ENCODE results near the gene ALDH1B1.
A peak's percentile ranks its signal among the peaks of the same experiment; 100 is the strongest.
"Not testable (repeated sequence)": the region's sequence is repeated elsewhere in the genome, so short reads cannot be mapped to it uniquely, and the experiment has no call there.

Gene ALDH1B1

GRCh38 chr9:38361473-38361850, 31.0 kb upstream of the ALDH1B1 start:
- DNase-seq = peak; percentile 82

- DNase-seq = peak; percentile 85
Measured at GRCh38 chr9:38362852-38363588, 29.5 kb upstream of the ALDH1B1 start.

GRCh38 chr9:38363589-38363925, 28.9 kb upstream of the ALDH1B1 start:
- no peak for DNase-seq

- no peak for DNase-seq
Measured at GRCh38 chr9:38367898-38368297, 24.6 kb upstream of the ALDH1B1 start.

DNA sequence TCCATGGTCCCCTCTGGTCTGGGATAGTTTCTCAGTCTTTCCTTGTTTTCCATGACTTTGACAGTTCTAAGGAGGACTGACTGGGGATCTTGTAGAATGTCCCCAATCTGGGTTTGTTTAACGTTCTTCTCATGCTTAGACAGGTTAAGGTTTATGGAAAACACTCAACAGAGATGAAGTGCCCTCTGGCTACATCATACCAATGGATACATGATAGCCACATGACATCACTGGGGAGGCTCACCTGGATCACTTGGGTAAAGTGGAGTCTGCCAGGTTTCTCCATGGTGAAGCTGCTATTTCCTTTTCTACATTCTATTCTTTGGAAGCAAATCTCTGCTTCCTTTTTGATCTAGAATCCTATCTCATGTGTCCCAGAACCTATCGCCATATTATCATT, 23.8 kb upstream of the ALDH1B1 start:
- no peak for DNase-seq

DNA sequence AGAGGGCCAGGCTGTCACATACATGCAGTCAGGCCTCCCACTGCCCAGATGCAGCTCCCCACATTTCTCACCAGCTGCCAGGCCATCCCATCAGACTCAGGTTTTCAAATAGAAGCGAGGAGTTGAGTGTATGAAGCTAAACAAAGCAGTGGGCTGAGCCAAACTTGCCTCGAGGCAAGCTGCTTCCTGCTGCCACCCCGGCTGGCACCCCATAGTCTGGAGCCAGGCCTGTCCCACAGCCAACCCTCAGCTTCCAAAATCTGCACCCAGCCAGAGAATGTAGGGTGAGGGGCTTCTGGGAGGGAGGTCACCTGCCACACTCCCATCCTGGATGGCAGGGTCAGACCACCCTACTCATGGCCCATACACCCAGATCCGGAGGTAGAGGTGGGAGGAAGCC, 22.3 kb upstream of the ALDH1B1 start:
- no peak for DNase-seq

DNA sequence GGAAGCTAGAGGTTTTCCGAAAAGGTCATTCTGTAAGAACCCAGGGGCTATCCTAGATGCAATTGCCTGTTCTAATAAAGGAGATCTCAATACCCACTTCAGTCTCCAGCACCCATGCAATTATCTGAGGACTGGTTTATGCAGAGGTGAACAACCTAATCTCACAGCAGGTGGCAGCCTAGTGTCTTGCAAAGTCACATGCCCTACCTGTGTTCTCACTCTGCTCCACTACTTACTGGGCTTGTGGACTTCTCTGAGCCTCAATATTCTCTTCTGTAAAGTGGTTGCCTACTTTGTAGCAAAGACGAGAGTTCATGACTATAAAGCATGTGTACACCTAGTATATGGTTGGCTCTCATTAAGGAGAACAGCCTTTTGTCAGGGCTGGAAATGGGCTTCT, 21.0 kb upstream of the ALDH1B1 start:
- no peak for DNase-seq

DNA sequence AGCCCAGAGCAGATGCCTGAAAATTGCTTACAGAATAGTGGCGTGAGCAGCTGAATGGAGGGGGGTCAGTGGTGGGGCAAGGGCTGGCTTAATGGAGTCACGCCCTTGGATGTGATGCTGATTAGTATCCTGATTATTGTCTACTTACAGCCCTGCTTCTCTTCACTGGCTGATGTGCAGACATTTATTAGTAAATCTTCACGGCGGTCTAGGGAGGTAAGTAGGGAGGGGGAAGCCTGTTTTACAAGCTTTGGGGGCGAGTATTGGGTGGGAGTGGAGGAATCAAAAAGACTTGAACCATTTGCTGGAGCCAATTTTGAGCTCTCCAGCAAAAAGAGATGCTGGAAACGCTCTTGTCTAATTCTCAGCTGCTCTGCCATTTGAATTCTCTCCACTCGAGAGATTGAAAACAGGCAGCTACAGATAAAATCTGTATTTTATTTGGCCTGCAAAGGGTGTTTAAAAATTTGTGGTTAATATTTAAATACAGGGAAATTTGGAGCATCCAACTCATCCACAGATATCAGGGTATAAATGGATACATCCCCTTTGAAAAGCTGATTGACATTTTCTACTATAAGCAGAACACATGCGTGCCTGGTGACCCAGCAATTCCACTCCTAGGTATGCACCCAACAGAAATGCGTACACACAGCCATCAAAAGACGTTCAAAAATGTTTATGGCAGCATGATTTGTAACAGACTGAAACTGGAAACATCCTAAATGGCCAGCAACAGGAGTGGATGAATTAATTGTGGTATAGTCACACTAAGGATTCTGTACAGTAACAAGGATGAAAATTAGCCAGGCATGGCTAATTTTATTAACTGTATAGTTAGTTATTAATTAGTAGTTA, 19.5 kb upstream of the ALDH1B1 start:
- DNase-seq = no peak

GRCh38 chr9:38373679-38374078, 18.8 kb upstream of the ALDH1B1 start:
- no peak for DNase-seq

DNA sequence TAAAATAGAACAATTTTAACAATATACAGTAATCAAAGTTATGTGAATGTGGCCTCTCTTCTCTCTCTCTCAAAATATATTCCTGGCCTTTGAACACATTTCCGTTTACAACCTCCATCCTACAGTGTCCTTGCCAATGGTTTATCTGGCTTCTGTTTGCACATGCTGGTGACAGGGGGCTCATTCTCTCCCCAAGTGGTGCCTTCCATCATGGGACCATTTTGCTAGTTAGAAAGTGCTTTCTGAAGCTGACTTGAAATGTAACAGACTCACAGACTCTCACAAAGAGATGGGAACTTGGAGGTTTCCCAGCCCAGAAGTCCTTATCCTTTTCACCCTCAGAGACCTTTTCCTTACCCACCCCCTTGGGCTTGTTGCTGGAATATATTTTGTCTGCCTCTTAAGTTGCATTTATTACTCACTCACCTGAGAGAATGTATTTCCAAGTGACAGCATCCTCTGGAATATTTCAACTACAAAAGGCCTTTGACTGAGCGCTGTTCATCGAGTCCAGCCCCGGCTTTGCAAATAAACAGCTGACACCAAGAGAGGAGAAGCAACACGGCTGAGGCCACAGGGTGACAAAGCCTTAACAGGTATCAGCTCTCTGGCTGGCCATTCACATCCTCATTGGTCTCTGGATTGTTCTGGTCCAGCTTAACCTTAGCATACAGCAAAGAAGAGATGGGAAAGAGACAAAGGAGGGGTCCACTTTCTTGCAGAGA, 17.5 kb upstream of the ALDH1B1 start:
- no peak for DNase-seq

DNA sequence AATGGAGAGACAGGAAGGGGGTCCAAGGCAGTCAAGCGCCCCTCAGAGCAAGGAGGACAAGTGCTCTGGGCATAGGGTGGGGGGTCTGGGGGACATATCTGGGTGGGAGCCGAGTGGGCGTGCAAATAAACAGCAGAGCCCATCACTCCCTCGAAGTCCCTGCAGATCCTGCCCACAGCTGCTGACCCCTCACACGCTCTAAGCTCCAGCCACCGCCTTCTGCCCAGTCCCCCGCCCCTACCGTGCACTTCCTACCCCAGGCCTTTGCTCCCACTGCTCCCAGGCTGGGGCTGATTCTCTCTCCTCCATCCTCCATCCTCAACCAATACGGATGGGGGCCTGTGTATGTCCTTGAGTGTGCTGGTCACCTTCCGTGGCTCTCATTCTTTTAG, 16.9 kb upstream of the ALDH1B1 start:
- no peak for DNase-seq

DNA sequence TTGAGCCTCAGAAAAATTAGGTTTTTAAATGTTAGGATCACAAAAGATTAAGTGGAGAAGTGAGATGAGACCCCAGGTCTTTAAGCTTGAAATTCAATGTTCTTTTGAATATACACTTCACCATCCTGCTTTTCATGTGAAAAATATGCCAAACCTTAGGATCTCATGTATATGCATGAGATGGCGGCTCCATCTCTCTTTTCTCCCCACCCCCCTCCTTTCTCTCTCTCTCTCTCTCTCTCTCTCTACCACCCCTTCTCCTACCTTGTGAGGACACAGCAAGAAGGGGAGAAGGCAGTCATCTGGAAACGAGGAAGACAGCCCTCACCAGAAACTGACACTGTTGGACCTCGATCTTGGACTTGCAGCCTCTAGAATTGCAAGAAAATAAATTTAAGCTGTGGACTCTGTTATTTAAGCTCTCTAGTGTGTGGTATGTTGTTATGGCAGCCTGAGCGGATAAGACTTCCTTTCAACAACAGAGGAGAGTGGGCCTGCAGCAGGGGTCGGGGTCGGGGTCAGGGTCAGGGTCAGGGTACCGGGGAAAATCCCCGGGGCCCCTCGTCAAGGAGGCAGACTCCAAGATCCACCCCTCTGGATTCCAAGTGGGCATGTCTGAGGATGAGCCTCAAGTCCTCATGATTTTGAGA, 16.4 kb upstream of the ALDH1B1 start:
- no peak for DNase-seq

DNA sequence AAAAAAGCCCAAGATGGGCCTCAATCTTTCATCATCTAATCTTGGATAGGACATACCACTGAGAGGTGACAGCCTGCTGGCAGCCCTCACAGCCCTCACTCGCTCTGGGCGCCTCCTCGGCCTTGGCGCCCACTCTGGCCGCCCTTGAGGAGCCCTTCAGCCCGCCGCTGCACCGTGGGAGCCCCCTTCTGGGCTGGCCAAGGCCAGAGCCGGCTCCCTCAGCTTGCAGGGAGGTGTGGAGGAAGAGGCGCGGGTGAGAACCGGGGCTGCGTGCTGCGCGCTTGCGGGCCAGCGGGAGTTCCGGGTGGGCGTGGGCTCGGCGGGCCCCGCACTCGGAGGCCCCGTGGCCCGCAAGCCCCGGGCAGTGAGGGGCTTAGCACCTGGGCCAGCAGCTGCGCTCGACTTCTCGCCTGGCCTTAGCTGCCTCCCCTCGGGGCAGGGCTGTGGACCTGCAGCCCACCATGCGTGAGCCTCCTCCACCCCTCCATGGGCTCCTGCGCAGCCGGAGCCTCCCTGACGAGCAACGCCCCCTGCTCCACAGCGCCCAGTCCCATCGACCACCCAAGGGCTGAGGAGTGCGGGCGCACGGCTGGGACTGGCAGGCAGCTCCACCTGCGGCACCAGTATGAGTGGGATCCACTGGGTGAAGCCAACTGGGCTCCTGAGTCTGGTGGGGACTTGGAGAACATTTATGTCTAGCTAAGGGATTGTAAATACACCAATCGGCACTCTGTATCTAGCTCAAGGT, 15.0 kb upstream of the ALDH1B1 start:
- DNase-seq = not testable (repeated sequence)

DNA sequence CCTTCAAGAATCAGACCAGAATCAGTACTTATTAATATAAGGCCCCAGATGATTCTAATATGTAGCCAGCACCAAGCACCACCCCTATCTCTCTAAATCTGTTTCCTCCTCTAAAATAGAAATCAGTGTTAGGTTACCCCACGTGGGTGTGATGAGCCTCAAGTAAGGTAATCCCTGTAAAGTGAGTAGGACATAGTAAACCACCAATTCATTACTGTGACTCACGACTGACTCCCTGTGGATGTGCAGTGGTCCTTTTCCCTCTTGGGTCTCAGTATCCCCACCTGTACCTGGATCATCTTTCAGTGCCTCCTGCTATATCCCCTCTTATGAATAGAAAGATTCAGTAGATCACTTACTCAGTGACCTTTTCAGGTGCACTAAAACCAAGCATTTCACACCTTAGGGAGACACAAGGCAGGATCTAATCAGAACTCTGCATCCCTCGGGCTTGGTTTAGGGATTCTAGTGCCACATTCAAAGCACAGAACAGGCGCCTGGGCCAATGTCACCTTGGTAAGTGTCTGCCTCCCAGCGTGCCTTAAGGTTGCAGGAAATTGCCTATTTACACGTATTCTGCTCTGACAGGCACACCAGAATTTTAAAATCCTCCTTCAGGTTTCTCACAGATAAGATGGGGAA, 12.2 kb upstream of the ALDH1B1 start:
- no peak for DNase-seq

DNA sequence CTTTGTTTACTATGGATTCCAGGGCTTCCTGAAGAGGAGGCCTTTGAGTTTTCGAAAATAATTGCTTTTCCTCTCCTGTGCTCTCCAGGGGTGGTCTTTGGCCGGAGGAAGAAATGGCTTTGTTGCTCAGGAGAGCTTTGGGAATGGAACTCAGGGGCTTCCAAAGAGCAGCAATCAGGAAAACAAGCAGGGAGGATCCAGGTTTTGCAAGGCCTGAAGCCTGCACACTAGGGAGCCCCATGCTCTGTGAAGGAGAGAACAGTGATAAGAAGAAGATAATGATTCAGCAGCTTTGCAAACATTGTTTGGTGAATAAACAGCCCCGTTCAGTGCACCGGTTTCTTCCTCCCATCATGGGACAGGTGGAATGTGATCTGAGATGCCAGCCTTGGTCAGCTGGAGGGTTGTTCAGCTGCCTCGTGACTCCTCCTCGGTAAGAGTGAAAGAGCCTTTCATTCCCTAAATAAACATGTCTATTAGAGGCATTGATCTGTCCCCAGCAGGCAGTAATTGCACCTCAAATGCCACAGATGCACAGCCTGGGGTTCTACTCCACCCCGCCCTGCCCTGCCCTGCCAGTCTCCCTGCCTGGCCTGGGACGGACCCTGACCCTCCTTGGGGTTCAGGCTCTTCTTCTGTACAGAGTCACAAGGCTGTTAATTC, 11.5 kb upstream of the ALDH1B1 start:
- no peak for DNase-seq

DNA sequence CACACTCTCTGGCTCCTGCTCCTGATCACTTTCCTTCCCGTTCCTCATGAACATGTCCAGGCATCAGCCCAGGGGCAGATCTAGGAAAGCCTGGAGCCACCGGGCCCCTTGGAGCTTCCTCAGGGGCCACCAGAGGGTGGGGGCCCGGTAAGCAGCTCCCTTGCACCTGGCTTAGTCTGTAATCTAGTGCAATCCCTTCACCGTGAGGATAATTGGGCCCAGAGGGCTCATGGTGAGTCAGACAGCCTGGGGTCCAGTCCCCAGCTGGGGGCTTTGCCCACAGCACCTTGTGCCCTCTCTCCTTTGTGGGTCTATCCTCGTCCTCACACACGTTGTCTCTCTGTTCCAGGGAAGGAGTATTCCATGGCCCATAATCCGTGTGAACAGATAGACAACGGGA, 10.4 kb upstream of the ALDH1B1 start:
- no peak for DNase-seq

DNA sequence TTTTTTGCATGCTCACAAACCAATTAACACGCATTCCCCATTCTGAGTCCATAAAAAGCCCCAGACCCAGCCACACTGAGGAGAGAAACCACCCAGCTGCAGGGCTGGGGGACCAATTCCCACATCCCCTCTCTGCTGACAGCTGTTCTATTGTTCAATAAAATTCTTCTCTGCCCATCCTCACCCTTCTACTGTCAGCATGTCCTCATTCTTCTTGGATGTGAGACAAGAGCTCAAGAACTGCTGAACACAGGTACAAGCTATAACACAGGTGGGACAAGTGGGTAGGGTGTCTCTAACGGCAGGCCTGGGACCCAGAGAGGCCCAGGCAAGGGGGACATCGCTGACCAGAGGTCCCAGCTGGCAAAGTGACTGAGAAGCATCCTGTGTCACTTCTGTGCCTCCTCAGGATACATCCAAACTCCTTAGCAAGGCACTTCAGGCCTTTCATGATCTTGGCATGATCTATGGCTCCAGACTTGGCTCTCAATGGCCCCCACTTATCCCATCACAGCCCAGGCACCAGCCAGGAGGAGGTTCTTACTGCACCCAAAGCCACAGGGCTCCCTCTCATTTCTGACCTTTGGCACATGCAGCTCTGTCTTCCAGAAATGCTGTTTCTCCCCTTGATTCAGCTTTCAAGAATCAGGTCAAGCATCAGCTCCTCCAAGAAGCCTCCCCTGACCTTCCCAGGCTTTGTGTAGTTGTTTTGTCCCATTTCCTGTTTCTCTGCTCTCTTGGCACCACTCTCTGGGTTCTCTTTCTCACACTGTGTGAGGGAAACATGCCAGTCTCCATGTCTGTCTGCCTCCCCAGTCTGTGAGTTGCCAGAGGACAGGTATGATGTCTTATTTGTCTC, 7.3 kb upstream of the ALDH1B1 start:
- DNase-seq = no peak

DNA sequence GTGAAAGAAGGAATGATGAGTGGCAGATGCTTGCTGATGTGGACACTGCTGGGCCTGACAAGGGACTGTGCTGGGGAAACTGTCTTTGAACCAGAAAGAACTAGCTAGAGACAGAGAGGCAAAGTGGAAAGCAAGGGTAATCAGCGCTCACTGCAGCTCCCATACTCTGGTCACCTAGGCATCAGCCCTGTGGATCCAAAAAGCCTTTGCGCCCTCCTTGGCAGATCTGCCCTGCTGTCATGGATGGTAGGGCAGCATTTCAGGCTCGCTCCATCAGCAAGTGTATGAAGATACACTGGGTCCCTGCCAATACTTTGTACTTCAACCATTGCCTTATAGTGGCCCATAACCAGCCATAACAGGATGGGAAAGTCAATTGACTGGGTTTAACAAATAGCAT, 6.6 kb upstream of the ALDH1B1 start:
- no peak for DNase-seq

GRCh38 chr9:38386319-38386895, 6.1 kb upstream of the ALDH1B1 start:
- no peak for DNase-seq

- no peak for DNase-seq
Measured at GRCh38 chr9:38387066-38387465, 5.4 kb upstream of the ALDH1B1 start.

Measured in fibroblast of skin of back (primary cell).